ENCODE data around the gene SASH1. TPM values are rescaled to one million over a fixed set of nuclear protein-coding genes. Genes with fewer than 3 reads are reported as not detected.
A peak's percentile ranks its signal among the peaks of the same experiment; 100 is the strongest.

The SASH1 gene
- 4.4 and 6.1 TPM in 2 replicates for total RNA-seq (2014; rRNA removed; shearing (Covaris generic); ENCODE audit: low replicate concordance)

- in situ Hi-C loops (cut with HindIII; ENCODE audit: low pct_unique_long_range_greater_than_20kb, low sequenced_read_pairs) = no loop called here
Measured at GRCh38 chr6:148342350-148343046, at the start of gene SASH1. TSS of gene SASH1 (plus strand) at chr6:148342838. CDS start at chr6:148343068, 230 bp downstream.

GRCh38 chr6:148293181-148293995, 49.2 kb upstream of the SASH1 start:
- in situ Hi-C loops (cut with HindIII; ENCODE audit: low pct_unique_long_range_greater_than_20kb, low sequenced_read_pairs) = no loop called here
- DNase-seq (ENCODE audit: low read depth) = no peak

More at GRCh38 chr6:148342350-148343046, at the start of gene SASH1:
- DNase-seq (ENCODE audit: low read depth) = peak; percentile 87

GRCh38 chr6:148294059-148294458, 48.6 kb upstream of the SASH1 start:
- in situ Hi-C loops (cut with HindIII; ENCODE audit: low pct_unique_long_range_greater_than_20kb, low sequenced_read_pairs) = no loop called here
- DNase-seq (ENCODE audit: low read depth) = no peak

- no peak for DNase-seq (ENCODE audit: low read depth)
- in situ Hi-C loops (cut with HindIII; ENCODE audit: low pct_unique_long_range_greater_than_20kb, low sequenced_read_pairs) = no loop called here
Measured at GRCh38 chr6:148295261-148295887, 47.3 kb upstream of the SASH1 start.

- no peak for DNase-seq (ENCODE audit: low read depth)
- in situ Hi-C loops (cut with HindIII; ENCODE audit: low pct_unique_long_range_greater_than_20kb, low sequenced_read_pairs) = no loop called here
Measured at GRCh38 chr6:148296771-148297170, 45.9 kb upstream of the SASH1 start.

- in situ Hi-C loops (cut with HindIII; ENCODE audit: low pct_unique_long_range_greater_than_20kb, low sequenced_read_pairs) = no loop called here
- no peak for DNase-seq (ENCODE audit: low read depth)
Measured at GRCh38 chr6:148298683-148299082, 44.0 kb upstream of the SASH1 start.

GRCh38 chr6:148303616-148304015, 39.0 kb upstream of the SASH1 start:
- in situ Hi-C loops (cut with HindIII; ENCODE audit: low pct_unique_long_range_greater_than_20kb, low sequenced_read_pairs) = no loop called here
- DNase-seq (ENCODE audit: low read depth) = no peak

- in situ Hi-C loops (cut with HindIII; ENCODE audit: low pct_unique_long_range_greater_than_20kb, low sequenced_read_pairs) = no loop called here
- DNase-seq (ENCODE audit: low read depth) = no peak
Measured at GRCh38 chr6:148304976-148305375, 37.7 kb upstream of the SASH1 start.

- in situ Hi-C loops (cut with HindIII; ENCODE audit: low pct_unique_long_range_greater_than_20kb, low sequenced_read_pairs) = no loop called here
- no peak for DNase-seq (ENCODE audit: low read depth)
Measured at GRCh38 chr6:148306286-148306685, 36.4 kb upstream of the SASH1 start.

- in situ Hi-C loops (cut with HindIII; ENCODE audit: low pct_unique_long_range_greater_than_20kb, low sequenced_read_pairs) = no loop called here
- no peak for DNase-seq (ENCODE audit: low read depth)
Measured at GRCh38 chr6:148307405-148307804, 35.2 kb upstream of the SASH1 start.

- no peak for DNase-seq (ENCODE audit: low read depth)
- in situ Hi-C loops (cut with HindIII; ENCODE audit: low pct_unique_long_range_greater_than_20kb, low sequenced_read_pairs) = no loop called here
Measured at GRCh38 chr6:148309301-148309700, 33.3 kb upstream of the SASH1 start.

- in situ Hi-C loops (cut with HindIII; ENCODE audit: low pct_unique_long_range_greater_than_20kb, low sequenced_read_pairs) = no loop called here
- no peak for DNase-seq (ENCODE audit: low read depth)
Measured at GRCh38 chr6:148311966-148312669, 30.5 kb upstream of the SASH1 start.

GRCh38 chr6:148313488-148313887, 29.1 kb upstream of the SASH1 start:
- in situ Hi-C loops (cut with HindIII; ENCODE audit: low pct_unique_long_range_greater_than_20kb, low sequenced_read_pairs) = no loop called here
- DNase-seq (ENCODE audit: low read depth) = no peak

- in situ Hi-C loops (cut with HindIII; ENCODE audit: low pct_unique_long_range_greater_than_20kb, low sequenced_read_pairs) = no loop called here
- no peak for DNase-seq (ENCODE audit: low read depth)
Measured at GRCh38 chr6:148316308-148316707, 26.3 kb upstream of the SASH1 start.

GRCh38 chr6:148317051-148317450, 25.6 kb upstream of the SASH1 start:
- in situ Hi-C loops (cut with HindIII; ENCODE audit: low pct_unique_long_range_greater_than_20kb, low sequenced_read_pairs) = no loop called here
- DNase-seq (ENCODE audit: low read depth) = no peak

GRCh38 chr6:148317739-148318138, 24.9 kb upstream of the SASH1 start:
- no peak for DNase-seq (ENCODE audit: low read depth)
- in situ Hi-C loops (cut with HindIII; ENCODE audit: low pct_unique_long_range_greater_than_20kb, low sequenced_read_pairs) = no loop called here

GRCh38 chr6:148322704-148323103, 19.9 kb upstream of the SASH1 start:
- no peak for DNase-seq (ENCODE audit: low read depth)
- in situ Hi-C loops (cut with HindIII; ENCODE audit: low pct_unique_long_range_greater_than_20kb, low sequenced_read_pairs) = no loop called here

- peak; percentile 77 for DNase-seq (ENCODE audit: low read depth)
- in situ Hi-C loops (cut with HindIII; ENCODE audit: low pct_unique_long_range_greater_than_20kb, low sequenced_read_pairs) = no loop called here
Measured at GRCh38 chr6:148323344-148323743, 19.3 kb upstream of the SASH1 start.
